Activated CD8-positive, alpha-beta memory T cell treated with anti-CD3 and anti-CD28 coated beads, Interleukin-2, amount 50 U/mL, for 24 hours (primary cell): ENCODE results near the gene PPDPF.
"Not testable (repeated sequence)": the region's sequence is repeated elsewhere in the genome, so short reads cannot be mapped to it uniquely, and the experiment has no call there.

Experiments used
- DNase-seq: peaks from one replicate; pipeline ENCODE4 v3.0.0-alpha.2; 2020; ENCODE audit errors: extremely low read depth

PPDPF gene

DNA sequence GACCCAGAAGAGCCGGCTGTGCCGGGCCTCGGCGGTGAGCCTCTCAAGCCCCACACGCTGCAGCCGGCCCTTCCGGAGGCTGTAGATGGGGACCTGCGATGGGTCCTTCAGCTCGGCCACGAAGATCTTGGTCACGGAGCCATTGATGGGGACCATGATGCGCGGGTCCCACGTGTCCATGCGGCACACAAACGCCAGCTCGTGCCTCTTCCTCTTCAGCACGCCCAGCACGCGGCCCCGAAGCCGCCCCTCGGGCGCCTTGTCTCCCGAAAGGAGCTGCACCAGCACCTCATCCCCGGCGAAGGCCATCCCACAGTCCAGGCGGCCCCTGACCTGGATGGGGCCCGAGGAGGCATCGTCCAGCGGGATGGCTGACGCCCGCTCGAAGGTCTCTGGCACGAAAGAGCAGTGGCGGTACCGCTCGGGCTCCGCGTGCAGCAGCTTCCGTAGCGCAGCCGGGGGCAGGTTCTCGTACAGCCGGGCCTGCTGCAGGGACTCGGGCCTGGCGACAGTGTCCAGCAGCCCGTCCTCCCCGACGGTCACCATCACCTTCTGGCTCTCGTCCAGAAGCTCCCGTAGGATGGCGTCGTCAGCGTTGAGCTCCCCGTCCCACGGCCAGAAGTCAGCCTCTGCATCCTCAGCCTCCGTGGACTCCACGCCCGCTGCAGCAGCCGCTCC lies 44.6 kb downstream of the PPDPF start:
- no peak for DNase-seq

DNA sequence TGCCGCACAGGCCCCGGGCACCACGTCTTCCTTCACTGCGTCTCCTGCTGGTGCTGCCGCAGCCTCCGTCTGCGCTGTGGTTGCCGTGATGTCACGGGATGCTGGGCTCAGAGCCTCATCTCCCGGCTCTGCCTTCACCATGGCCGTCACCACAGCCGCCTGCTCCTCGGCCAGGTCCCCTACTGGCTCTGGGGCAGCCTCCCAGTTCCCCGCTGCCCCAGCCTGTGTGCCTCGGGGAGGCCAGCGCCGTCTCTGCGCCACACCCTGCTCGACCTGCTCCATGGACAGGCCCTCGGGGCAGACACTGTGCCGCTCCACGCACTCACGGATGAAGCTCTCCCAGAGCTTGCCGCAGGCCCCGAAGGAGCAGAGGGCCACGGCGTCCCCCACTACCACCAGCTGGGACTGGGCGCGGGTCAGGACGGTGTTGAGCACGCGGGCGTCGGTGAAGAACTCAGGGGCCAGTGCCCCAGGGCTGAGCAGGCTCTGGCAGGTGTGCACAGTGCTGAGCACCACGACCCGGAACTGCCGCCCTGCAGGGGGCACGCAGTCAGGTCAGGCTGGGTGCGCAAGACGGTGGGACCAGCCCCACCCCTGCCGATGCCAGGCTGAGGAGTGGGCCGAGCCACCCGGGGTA lies 45.3 kb downstream of the PPDPF start:
- DNase-seq: no peak

DNA sequence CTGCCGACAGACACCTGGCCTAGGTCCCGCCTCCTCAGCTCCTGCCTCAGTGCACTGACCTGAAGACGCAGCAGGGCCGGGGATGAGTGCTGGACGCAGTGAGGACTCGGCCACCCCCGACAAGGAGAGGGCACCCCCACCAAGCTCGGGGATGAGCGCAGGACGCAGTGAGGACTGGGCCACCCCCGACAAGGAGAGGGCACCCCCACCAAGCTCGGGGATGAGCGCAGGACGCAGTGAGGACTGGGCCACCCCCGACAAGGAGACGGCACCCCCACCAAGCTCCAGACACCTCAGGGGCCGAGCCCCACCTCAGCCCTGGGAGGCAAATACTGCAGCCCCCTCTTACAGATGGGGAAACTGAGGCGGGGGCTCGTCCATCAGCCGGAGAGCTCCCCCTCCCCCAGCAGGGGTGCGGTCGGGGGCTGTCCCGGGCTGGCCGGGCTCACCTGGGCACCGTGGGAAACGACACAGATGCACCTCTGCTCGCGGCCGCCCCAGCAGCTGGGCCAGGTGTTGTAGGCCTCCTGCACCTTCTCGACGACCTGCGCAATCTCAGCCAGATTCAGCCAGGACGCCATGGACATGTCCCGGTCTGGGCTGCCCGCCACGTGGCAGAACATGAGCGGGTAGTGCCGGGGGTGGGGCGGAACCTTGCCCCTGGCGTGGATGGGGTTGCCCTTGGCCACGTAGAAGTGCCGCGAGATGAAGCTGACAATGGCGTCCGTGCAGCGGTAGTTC lies 46.0 kb downstream of the PPDPF start:
- no peak for DNase-seq

DNA sequence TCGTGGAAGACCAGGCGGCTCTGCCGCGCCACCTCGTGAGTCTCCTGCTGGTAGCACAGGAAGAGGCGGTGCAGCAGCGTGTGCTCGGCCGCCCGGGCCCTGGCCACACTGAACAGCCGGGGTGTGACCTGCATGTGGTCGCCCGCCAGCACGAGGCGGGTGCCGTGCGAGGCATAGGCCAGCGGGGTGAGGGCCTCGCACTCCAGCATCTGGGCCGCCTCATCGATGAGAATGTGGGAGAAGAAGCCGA lies 46.5 kb downstream of the PPDPF start:
- DNase-seq: no peak

DNA sequence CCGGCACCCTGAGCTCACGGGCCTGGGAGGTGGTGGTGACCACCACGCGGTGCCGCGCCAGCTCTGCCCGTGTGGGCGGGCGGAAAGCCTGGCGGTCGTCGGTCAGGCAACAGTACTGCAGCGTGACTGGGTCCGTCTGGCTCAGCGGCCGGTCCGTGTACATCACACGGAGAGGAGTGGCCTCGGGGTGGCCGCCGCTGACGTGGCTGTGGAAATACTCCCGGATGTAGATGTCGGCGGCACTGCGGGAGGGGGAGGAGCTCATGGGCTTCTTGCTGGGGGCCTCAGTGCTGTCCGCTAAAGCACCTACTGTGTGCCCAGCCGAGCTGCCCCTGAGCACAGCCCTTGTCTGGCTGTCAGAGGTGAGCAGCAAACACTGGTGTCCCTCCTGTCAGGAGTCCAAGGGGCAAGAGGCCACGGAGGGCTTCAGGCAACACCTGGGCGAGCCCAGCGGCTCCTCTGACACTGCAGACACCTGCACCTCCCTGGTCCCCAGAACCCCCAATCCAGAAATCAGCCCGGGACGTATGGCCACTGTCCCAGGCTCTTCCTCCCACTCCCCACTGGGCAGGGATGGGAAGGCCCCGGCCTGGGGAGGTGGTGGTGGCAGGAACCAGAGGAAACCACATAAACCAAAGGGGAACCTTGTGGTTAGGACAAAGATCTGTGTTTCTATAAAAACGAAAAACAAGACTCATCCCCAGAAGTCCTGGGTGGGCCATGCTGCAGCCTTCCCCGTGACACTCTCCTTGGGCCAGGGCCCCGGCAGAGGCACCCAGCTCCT lies 47.0 kb downstream of the PPDPF start:
- no peak for DNase-seq

DNA sequence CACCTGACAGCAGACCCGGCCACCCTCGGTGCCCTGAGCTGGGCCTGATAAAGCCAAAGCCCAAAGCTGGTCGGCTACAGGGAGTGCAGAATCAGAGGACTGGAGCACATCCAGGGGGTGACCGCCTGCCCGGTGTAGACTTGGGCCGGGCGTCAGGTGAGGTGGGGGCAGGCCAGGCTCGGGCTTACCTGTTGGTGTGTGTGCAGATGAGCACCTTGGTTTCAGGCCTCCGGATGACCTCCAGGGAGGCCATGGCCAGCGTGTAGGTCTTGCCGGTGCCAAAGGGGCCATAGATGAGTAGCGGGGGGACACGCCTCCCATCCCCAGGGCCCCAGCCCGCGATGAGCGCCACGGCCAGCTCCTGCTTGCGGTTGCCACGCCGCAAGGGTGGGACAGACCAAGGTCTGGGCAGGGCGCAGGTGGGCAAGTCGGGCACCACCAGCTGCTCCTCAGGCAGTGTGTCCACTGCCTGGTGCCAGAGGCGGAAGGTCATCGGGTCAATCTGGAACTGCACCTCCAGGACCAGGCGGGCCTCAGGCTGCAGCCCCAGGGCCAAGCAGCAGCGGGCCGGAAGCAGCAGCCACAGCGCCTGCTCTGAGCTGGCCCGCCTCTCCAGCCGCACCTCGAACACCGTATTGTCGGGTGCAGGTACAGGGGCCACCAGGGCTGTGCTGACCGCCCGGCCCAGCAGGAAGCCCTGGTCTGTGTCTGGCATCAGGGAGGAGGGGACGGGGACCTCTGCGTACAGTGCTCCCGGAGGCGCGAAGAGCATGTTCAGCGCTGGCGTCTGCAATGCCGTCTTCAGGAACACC lies 47.8 kb downstream of the PPDPF start:
- DNase-seq: no peak

DNA sequence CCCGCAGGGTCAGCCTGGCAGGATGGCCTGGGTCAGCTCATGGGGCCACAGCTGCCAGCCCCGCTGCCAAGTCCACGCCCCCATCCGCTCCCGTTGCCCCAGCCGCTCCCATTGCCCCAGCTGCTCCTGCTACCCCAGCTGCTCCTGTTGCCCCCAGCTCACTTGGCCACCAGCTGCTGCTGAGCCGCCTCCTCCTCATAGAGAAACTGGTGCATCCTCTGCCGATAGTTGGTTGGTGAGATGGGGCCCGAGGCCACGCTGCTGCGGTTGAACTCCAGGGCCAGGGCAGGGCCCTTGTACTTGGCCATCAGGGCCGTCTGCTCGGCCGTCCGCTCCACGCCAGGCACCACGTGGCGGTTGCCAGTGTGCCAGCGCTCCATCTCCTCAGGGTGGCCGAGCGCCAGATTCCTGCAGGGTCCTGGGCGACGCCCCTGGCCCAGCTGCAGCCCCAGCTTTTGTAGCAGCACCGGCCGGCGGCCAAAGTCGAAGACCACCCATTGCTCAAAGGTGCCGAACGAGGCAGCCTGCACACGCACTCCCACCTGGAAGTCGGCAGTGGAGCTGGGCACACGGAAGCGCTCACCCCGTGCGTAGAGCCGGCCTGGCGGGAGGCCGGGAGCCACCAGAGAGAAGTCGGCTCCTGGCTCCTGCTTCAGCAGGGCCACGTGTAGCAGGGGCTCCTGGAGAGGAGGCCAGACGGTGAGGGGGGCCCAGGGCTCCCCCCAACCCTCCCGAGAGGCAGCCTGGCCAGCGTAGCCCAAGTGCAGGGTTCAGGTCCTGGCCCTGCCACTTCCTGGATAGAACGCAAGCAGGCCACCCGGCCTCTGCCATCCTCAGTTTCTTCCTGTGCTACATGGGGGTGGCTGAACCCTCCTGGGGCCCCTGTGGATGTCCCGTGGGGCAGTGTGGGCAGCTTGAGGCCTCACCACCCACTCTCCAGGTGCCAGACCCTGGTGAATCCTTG lies 48.7 kb downstream of the PPDPF start:
- DNase-seq: no peak

DNA sequence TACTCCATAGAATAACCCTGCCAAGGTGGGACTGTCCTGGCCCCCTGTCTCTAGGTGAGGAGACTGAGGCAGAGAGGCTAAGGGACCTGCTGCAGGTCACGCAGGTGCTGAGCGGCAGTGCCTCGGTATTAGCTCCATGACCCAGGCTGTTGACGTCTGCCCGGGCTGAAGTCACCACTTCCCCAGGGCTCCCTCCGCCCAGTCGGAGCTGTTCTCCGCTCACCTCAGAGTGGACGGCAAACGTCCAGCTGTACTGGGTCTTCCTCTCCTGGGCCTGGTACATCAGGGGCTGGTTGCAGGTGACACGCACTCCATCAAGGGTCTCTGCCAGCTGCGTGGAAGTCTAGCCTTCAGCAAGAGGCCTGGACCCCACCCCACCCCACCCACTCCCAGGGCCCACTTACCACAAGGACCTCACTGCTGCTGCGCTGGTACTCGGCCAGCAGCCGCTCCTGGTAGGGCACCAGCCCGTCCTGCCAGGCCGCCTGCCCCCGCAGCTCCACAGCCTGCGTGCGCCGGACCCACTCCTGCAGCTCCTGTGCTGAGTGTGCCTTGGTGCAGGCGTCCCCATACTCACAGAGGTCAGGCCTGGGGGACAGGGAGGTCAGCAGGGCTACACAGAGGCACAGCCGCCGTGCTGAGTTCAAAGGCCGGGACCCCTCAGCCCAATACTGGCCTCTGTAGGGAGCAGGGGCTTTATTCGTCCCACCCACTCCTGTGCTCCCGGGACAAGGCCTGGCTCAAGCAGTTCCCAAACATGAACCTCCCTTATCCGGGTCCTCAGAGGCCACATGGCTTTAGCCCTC lies 49.9 kb downstream of the PPDPF start:
- no peak for DNase-seq

DNA sequence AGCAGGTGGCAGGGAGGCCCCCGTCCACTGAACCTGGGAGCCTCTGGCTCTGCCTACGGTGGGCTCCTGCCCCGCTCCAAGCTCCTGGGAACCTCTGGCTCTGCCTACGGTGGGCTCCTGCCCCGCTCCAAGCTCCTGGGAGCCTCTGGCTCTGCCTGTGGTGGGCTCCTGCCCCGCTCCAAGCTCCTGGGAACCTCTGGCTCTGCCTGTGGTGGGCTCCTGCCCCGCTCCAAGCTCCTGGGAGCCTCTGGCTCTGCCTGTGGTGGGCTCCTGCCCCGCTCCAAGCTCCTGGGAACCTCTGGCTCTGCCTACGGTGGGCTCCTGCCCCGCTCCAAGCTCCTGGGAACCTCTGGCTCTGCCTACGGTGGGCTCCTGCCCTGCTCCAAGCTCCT lies 50.5 kb downstream of the PPDPF start:
- DNase-seq: not testable (repeated sequence)
